ENCODE data around the gene SCAMP1.

SCAMP1 gene

DNA sequence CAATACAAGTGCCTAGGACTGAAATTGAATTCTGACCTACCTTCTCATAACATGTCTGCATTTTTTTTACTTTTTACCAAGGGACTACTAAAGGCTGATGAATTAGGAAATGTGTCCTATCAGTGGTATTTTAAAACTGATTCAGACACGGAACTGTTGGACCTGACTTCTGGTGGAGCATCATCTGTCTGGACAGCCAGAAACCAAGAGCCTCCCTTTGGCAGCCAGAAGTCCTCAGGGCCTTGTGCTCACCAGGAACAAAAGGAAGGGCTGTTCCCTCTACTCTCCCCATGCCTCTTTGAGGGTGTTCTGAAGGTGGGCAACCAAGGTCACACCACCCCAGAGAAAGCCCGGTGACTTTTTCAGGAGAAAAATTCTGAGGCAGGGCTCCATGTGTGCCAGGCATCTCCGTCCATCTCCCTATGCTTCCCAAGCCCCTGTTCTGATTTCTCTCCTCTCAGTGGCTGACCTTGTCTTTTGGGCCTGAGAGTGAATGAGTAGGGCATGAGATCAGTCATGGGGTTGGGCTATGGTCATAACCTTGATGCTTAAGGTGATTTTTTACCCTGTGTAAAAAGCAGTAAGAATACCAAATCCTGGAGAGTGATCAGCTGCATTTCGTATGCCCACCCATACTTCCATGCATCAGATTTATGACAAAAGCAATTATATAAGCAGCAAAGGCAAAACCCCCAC, 143.7 kb downstream of the SCAMP1 start:
- H3K9me3 ChIP-seq (ENCODE audit: insufficient read depth, low read length): no peaks in the 10 kb centered on the region
- H3K9me2 ChIP-seq (replicated peaks; ENCODE audit: insufficient read depth, low read length): no peaks in the 10 kb centered on the region
- no peak overlapping the region for H3K9ac ChIP-seq (ENCODE audit: low read length)
- no peaks in the 10 kb centered on the region; the same call in 1 of the 2 replicates for H3F3A ChIP-seq (ENCODE audit: insufficient read depth)
- no peak overlapping the region for H2AFZ ChIP-seq (ENCODE audit: low read depth, low read length, severe bottlenecking)
- TF ChIP-seq EZH2phosphoT487 (conservative IDR thresholded peaks at IDR 0.05; ENCODE audit: low read length) (no peak), CTCF (IDR thresholded peaks at IDR 0.05; ENCODE audit: insufficient read depth, low read length, poor library complexity, severe bottlenecking) (no peak)
- H3K4me3 ChIP-seq (ENCODE audit: insufficient read depth, low read length, poor library complexity, severe bottlenecking): no peak overlapping the region
- no peak overlapping the region for H3K27ac ChIP-seq (ENCODE audit: low read depth, low read length)
- no peaks in the 10 kb centered on the region; the same call in 1 of the 2 replicates for H4K20me1 ChIP-seq (ENCODE audit: low read depth, low read length)
- no peak overlapping the region for H3K4me2 ChIP-seq (ENCODE audit: low read depth, low read length, poor library complexity, severe bottlenecking)
- no peaks in the 10 kb centered on the region for H3K27me3 ChIP-seq (ENCODE audit: low read length)
- peaks cover 90% of the 10 kb centered on the region for H3K79me2 ChIP-seq (ENCODE audit: insufficient read depth, low read length)
- no peaks in the 10 kb centered on the region; the same call in 1 of the 2 replicates for H3K36me3 ChIP-seq (ENCODE audit: low read length)

GRCh38 chr5:78504704-78505677, 144.6 kb downstream of the SCAMP1 start:
- H4K20me1 ChIP-seq (ENCODE audit: low read depth, low read length): no peaks in the 10 kb centered on the region; the same call in 1 of the 2 replicates
- H3K4me3 ChIP-seq (ENCODE audit: insufficient read depth, low read length, poor library complexity, severe bottlenecking): no peak overlapping the region
- TF ChIP-seq CTCF (IDR thresholded peaks at IDR 0.05; ENCODE audit: insufficient read depth, low read length, poor library complexity, severe bottlenecking) (no peak), EZH2phosphoT487 (conservative IDR thresholded peaks at IDR 0.05; ENCODE audit: low read length) (no peak)
- H3K27ac ChIP-seq (ENCODE audit: low read depth, low read length): no peak overlapping the region
- H3K79me2 ChIP-seq (ENCODE audit: insufficient read depth, low read length): peaks cover 83% of the 10 kb centered on the region
- H3F3A ChIP-seq (ENCODE audit: insufficient read depth): no peaks in the 10 kb centered on the region; the same call in 1 of the 2 replicates
- H3K27me3 ChIP-seq (ENCODE audit: low read length): no peaks in the 10 kb centered on the region
- no peak overlapping the region for H3K9ac ChIP-seq (ENCODE audit: low read length)
- H2AFZ ChIP-seq (ENCODE audit: low read depth, low read length, severe bottlenecking): no peak overlapping the region
- no peaks in the 10 kb centered on the region for H3K9me3 ChIP-seq (ENCODE audit: insufficient read depth, low read length)
- no peaks in the 10 kb centered on the region for H3K9me2 ChIP-seq (replicated peaks; ENCODE audit: insufficient read depth, low read length)
- H3K36me3 ChIP-seq (ENCODE audit: low read length): no peaks in the 10 kb centered on the region; the same call in 1 of the 2 replicates
- H3K4me2 ChIP-seq (ENCODE audit: low read depth, low read length, poor library complexity, severe bottlenecking): no peak overlapping the region

- no peaks in the 10 kb centered on the region; the same call in 1 of the 2 replicates for H3F3A ChIP-seq (ENCODE audit: insufficient read depth)
- H3K4me2 ChIP-seq (ENCODE audit: low read depth, low read length, poor library complexity, severe bottlenecking): no peak overlapping the region
- H3K79me2 ChIP-seq (ENCODE audit: insufficient read depth, low read length): peaks cover 80% of the 10 kb centered on the region
- no peak overlapping the region for H3K9ac ChIP-seq (ENCODE audit: low read length)
- H3K4me3 ChIP-seq (ENCODE audit: insufficient read depth, low read length, poor library complexity, severe bottlenecking): no peak overlapping the region
- no peaks in the 10 kb centered on the region for H3K9me2 ChIP-seq (replicated peaks; ENCODE audit: insufficient read depth, low read length)
- no peaks in the 10 kb centered on the region for H3K27me3 ChIP-seq (ENCODE audit: low read length)
- no peaks in the 10 kb centered on the region; the same call in 1 of the 2 replicates for H3K36me3 ChIP-seq (ENCODE audit: low read length)
- no peaks in the 10 kb centered on the region; the same call in 1 of the 2 replicates for H4K20me1 ChIP-seq (ENCODE audit: low read depth, low read length)
- H3K9me3 ChIP-seq (ENCODE audit: insufficient read depth, low read length): no peaks in the 10 kb centered on the region
- no peak overlapping the region for H3K27ac ChIP-seq (ENCODE audit: low read depth, low read length)
- no peak for TF ChIP-seq CTCF (IDR thresholded peaks at IDR 0.05; ENCODE audit: insufficient read depth, low read length, poor library complexity, severe bottlenecking)
- no peak for TF ChIP-seq EZH2phosphoT487 (conservative IDR thresholded peaks at IDR 0.05; ENCODE audit: low read length)
- no peak overlapping the region for H2AFZ ChIP-seq (ENCODE audit: low read depth, low read length, severe bottlenecking)
Observed at GRCh38 chr5:78505860-78506259, 145.4 kb downstream of the SCAMP1 start.
